ENCODE results near the gene CACNA1I. TPM values are rescaled to one million over a fixed set of nuclear protein-coding genes. Genes with fewer than 3 reads are reported as not detected.

Gene CACNA1I
- total and polyA plus RNA-seq, 2 donors (not counting 1 experiment from before 2014, with no cell fraction given) = under 0.01 to 0.01 TPM

DNA sequence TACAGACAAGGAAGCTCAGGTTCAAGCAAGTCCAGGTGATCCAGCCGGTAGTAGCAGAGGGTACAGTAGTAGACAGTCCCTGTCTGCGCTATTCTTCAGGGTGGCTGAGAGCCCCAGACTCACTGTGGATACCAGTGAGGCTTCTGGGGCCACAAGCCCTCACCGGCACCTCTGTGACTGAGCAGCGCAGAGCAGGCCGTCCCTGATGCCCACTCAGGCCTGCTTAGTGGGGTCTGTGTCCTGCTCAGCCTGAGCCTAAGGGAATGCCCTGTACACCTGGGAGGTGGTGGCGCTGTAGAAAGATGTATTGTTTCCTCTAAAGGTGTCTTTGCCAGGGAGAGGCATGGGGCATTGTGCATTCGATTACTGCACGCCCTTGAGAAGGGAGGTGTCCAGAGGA, 143.8 kb downstream of the CACNA1I start:
- Histone ChIP-seq H3K27me3 (ENCODE audit: control insufficient read depth, insufficient read depth, low read length) (peaks cover 3% of the 10 kb centered on the region), H3K4me2 (ENCODE audit: extremely low read depth, insufficient read depth, low read length) (no peak overlapping the region), H4K20me1 (ENCODE audit: control insufficient read depth, extremely low read depth, insufficient read depth, low read length) (no peaks in the 10 kb centered on the region), H3K9ac (ENCODE audit: insufficient read depth, low read length) (no peak overlapping the region), H2AFZ (ENCODE audit: low read length) (no peak overlapping the region), H3K4me3 (replicated peaks in 1 of 4; ENCODE audit: control extremely low read depth in 1 of 4, insufficient read depth in 1 of 4, low read depth in 3 of 4, low read length in 4 of 4) (no peak overlapping the region), H3K36me3 (ENCODE audit: control insufficient read depth, insufficient read depth, low read length) (no peaks in the 10 kb centered on the region), H3K4me1 (ENCODE audit: control insufficient read depth, extremely low read depth, insufficient read depth, low read length) (no peaks in the 10 kb centered on the region), H3K79me2 (ENCODE audit: control insufficient read depth, insufficient read depth, low read length) (no peaks in the 10 kb centered on the region), H3K27ac (ENCODE audit: insufficient read depth, low read length) (no peak overlapping the region), H3K9me3 (ENCODE audit: control insufficient read depth, insufficient read depth, low read depth, low read length) (no peaks in the 10 kb centered on the region)
- DNase-seq (ENCODE audit: low read depth in 2 of 2) = no peak
- TF ChIP-seq EZH2 (IDR thresholded peaks at IDR 0.05; ENCODE audit: low read length, missing control alignments) = no peak
- TF ChIP-seq, protein P1, sequence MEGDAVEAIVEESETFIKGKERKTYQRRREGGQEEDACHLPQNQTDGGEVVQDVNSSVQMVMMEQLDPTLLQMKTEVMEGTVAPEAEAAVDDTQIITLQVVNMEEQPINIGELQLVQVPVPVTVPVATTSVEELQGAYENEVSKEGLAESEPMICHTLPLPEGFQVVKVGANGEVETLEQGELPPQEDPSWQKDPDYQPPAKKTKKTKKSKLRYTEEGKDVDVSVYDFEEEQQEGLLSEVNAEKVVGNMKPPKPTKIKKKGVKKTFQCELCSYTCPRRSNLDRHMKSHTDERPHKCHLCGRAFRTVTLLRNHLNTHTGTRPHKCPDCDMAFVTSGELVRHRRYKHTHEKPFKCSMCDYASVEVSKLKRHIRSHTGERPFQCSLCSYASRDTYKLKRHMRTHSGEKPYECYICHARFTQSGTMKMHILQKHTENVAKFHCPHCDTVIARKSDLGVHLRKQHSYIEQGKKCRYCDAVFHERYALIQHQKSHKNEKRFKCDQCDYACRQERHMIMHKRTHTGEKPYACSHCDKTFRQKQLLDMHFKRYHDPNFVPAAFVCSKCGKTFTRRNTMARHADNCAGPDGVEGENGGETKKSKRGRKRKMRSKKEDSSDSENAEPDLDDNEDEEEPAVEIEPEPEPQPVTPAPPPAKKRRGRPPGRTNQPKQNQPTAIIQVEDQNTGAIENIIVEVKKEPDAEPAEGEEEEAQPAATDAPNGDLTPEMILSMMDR (conservative IDR thresholded peaks at IDR 0.05 in 1 of 2, IDR thresholded peaks at IDR 0.05 in 1 of 2; ENCODE audit: low read depth in 1 of 2, low read length in 2 of 2) = no peak

DNA sequence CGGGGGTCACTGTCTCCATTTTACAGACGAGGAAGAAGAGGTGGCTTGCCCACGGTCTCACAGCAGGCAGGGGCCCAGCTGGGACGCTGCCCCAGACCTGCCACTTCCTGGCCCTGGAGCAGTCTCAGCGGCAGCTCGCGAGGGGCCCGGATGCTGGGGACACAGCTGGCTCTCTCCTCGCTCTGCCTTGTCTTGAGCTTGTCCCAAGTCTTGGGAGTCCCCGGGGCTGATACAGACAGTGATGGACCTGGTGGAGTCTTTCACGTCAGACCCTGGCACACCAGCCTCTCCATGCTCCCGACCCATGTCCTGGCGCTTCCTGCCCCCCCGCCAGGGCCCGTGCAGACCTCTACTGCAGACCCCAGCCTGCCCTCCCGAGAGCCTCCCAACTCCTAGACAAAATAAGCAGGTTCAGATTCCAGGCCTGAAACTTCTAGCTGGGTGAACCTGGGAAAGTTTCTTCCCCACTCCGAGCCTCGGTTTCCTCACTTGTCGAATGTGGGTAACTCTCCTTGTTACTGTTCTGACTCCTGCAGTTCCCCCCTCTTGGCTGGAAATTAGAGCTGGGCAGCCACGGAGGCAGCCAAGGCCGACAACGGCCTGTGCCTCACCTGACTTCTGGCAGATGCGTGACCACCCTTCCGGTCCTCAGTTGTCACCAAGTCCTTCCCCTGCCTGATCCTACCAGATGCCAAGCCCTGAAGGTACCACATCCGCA, 145.4 kb downstream of the CACNA1I start:
- Histone ChIP-seq H3K4me1 (ENCODE audit: control insufficient read depth, extremely low read depth, insufficient read depth, low read length) (no peaks in the 10 kb centered on the region), H3K79me2 (ENCODE audit: control insufficient read depth, insufficient read depth, low read length) (no peaks in the 10 kb centered on the region), H3K4me2 (ENCODE audit: extremely low read depth, insufficient read depth, low read length) (no peak overlapping the region), H3K36me3 (ENCODE audit: control insufficient read depth, insufficient read depth, low read length) (no peaks in the 10 kb centered on the region), H3K27me3 (ENCODE audit: control insufficient read depth, insufficient read depth, low read length) (peaks cover 3% of the 10 kb centered on the region), H3K9me3 (ENCODE audit: control insufficient read depth, insufficient read depth, low read depth, low read length) (no peaks in the 10 kb centered on the region), H3K4me3 (replicated peaks in 1 of 4; ENCODE audit: control extremely low read depth in 1 of 4, insufficient read depth in 1 of 4, low read depth in 3 of 4, low read length in 4 of 4) (no peak overlapping the region), H3K9ac (ENCODE audit: insufficient read depth, low read length) (no peak overlapping the region), H4K20me1 (ENCODE audit: control insufficient read depth, extremely low read depth, insufficient read depth, low read length) (no peaks in the 10 kb centered on the region), H2AFZ (ENCODE audit: low read length) (no peak overlapping the region), H3K27ac (ENCODE audit: insufficient read depth, low read length) (no peak overlapping the region)
- TF ChIP-seq, protein P1 (conservative IDR thresholded peaks at IDR 0.05 in 1 of 2, IDR thresholded peaks at IDR 0.05 in 1 of 2; ENCODE audit: low read depth in 1 of 2, low read length in 2 of 2) = no peak
- TF ChIP-seq EZH2 (IDR thresholded peaks at IDR 0.05; ENCODE audit: low read length, missing control alignments) = no peak
- DNase-seq (ENCODE audit: low read depth in 2 of 2) = no peak

DNA sequence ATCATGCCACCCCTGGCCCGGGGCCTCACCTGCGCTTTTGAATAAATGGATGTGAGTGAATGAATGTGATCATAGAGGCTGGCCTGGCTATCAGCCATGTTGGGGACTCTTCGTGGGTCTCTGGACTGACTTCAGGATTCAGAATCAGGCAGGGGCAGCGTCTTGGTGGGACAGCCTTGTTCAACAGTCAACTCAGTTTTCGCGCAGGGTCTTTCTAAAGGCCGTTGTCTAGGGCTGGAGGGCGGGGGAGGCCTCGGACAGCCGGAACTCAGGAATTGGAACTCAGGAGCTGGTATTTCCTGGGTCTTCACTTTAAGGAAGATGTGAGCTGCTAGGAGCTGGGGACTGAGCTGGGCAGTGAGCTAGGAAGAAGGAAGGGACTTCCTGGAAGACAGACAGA, 146.0 kb downstream of the CACNA1I start:
- no peak for DNase-seq (ENCODE audit: low read depth in 2 of 2)
- Histone ChIP-seq H3K27ac (ENCODE audit: insufficient read depth, low read length) (no peak overlapping the region), H4K20me1 (ENCODE audit: control insufficient read depth, extremely low read depth, insufficient read depth, low read length) (no peaks in the 10 kb centered on the region), H3K9ac (ENCODE audit: insufficient read depth, low read length) (no peak overlapping the region), H3K4me3 (replicated peaks in 1 of 4; ENCODE audit: control extremely low read depth in 1 of 4, insufficient read depth in 1 of 4, low read depth in 3 of 4, low read length in 4 of 4) (no peak overlapping the region), H3K4me2 (ENCODE audit: extremely low read depth, insufficient read depth, low read length) (no peak overlapping the region), H3K36me3 (ENCODE audit: control insufficient read depth, insufficient read depth, low read length) (no peaks in the 10 kb centered on the region), H3K79me2 (ENCODE audit: control insufficient read depth, insufficient read depth, low read length) (no peaks in the 10 kb centered on the region), H2AFZ (ENCODE audit: low read length) (no peak overlapping the region), H3K9me3 (ENCODE audit: control insufficient read depth, insufficient read depth, low read depth, low read length) (no peaks in the 10 kb centered on the region), H3K27me3 (ENCODE audit: control insufficient read depth, insufficient read depth, low read length) (peaks cover 2% of the 10 kb centered on the region), H3K4me1 (ENCODE audit: control insufficient read depth, extremely low read depth, insufficient read depth, low read length) (no peaks in the 10 kb centered on the region)
- TF ChIP-seq EZH2 (IDR thresholded peaks at IDR 0.05; ENCODE audit: low read length, missing control alignments) = no peak
- TF ChIP-seq, protein P1 (conservative IDR thresholded peaks at IDR 0.05 in 1 of 2, IDR thresholded peaks at IDR 0.05 in 1 of 2; ENCODE audit: low read depth in 1 of 2, low read length in 2 of 2) = no peak
